Epithelial cell of prostate (primary cell): ENCODE data around the gene TPPP2.
"Not testable (repeated sequence)": the region's sequence is repeated elsewhere in the genome, so short reads cannot be mapped to it uniquely, and the experiment has no call there.

ENCODE experiments used
- DNase-seq: peaks from one replicate; pipeline ENCODE4 v3.0.0-alpha.2; 2011; ENCODE audit warnings: low read depth, low spot score
- H3K27ac ChIP-seq: fragments of 450-650 bp; 2 replicates; pipeline ENCODE4 v1.5.1; 2017; ENCODE audit warnings: mild to moderate bottlenecking

Gene TPPP2

DNA sequence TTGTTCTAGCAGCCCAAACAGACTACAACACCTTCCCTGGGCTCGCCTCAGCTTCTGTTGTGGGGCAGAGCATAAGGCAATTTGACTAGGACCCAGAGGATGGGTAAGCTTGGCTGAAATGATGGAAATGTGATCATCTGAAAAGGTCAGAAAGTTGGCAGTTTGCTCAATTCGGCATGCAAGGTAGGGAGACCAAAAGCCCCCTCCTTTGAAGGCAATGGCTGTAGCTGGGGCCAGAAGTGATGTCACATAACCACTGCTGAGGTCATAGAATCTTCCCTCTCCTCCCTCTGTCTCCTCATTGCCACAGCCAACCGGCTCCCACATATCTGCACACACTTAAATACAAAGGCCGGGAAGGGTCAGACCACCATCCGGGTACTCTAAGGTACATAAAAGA, at the start of gene TPPP2:
TPPP2 (plus strand) TSS at position 301 of the 400 bp plus-strand sequence. CDS start 365 bp downstream, outside the sequence.
- DNase-seq = no peak
- H3K27ac ChIP-seq = no peak within 1 kb of the TSS

DNA sequence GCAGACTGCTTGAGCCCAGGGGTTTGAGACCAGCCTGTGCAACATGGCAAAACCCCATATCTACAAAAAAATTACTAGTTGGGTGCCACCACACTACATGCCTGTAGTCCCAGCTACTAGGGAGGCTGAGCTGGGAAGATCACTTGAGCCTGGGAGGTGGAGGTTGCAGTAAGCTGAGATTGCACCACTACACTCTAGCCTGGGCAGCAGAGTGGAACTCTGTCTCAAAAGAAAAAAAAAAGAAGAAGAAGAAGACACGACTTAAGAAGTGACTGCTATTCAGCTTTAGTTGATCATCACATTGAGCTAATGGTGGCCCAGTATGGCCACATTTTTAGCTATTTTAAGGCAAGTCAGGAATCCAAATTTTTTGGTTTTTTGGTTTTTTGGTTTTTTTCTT, 49.1 kb upstream of the TPPP2 start:
- no peak for DNase-seq
- H3K27ac ChIP-seq = no peak overlapping the region

DNA sequence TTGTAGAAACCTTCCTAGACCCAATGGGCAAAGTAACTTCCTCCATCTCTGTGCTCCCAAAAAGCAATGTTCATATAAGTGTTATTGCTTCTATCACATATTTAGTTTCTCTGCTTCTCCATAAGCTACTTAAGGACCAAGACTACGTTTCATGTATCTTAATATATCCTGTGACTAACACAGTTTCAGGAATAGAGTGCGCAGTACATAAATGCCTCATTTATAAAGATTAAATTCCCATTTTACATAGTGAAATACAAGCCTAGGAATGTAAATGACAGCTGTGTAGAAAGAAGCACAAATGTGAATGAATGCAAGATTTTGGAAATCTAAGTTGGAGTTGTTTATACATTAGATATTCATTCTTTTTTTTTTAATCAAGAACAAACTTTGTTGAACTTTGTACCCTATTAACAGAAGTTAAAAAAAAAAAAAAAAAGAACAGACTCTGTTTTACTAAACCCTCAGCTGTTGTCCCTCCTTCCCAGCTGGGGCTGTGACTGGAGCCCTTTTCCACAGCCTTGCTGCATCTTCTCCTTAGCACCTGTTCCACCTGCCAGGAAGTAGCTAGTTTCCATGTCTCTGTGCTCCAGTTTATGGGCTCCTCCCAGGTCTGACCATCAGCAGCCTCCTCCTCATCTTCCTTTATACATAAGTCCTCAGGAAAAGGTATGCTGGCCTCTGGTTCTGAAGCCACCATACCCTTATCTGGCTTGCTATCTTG, 47.2 kb upstream of the TPPP2 start:
- H3K27ac ChIP-seq = no peak overlapping the region
- DNase-seq = no peak

DNA sequence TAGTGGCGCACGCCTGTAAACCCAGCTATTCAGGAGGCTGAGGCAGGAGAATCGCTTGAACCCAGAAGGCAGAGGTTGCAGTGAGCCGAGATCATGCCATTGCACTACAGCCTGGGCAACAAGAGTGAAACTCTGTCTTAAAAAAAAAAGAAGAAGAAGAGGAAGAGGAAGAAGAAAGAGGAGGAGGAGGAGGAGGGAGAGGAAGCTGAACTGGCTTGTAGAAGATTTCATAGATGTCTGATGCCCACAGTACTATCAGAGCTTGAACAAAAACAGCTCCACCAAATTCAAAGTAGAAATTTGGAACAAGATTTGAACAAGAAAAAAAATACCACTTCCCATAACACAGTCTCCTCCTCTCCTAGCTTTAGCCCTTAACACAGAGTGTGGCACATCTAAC, 44.4 kb upstream of the TPPP2 start:
- DNase-seq, H3K27ac ChIP-seq: not testable (repeated sequence)

DNA sequence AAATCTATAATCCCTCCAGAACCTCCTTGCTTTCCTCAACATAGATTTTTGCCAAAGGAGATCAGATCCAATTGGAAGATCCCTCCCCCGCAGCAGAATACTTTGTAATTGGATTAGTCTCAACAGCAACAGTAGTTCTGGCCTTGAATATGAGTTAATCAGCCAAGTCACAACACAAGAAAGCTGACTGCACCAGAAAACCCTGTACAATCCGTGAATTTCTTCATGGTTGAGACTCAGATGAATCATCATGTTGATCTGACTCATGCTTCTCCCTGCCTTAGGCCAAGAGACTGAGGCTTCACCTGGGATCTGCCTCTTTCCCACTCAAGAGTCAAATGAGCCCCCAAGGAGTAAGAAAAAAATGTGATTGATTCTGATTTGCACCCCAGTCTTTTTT, 43.2 kb upstream of the TPPP2 start:
- peak; percentile 96 for DNase-seq
- peak overlapping the region; percentile 71 for H3K27ac ChIP-seq

DNA sequence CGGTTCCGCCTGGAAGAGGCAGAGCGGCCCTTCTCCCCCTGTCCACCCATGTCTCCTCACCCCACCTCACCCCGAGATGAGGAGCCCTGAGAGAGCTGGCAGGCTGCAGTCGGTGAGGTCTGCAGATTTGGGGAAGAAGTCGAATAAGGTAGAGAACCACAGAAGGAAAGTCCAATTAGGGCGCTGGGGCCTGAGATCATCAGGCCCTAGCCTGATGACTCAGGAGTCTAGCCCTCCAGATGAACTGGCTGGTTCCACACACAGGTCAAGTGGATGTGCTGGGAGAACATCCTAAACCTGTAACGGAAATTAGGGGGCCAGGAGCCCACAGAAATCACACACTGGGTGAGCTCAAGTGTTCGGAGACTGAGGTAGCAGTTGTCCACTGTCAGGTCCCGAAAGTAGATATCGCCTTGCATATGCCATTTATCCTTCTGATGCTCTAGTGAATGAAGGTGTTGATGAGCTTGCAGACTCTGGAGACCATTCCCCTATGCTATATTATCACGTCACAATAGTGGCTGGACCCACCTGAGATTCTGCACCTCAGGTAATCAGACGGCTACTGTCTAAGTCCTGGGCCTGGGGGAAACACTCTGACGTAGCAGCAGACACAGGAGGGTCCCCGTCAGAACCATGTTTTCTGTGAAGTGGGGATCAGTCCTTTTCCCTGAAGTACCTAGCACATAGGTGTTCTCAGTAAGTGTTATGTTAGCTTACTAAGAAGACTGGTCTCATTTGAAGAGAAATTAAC, 41.1 kb upstream of the TPPP2 start:
- H3K27ac ChIP-seq = peak overlapping the region; percentile 83
- no peak for DNase-seq

DNA sequence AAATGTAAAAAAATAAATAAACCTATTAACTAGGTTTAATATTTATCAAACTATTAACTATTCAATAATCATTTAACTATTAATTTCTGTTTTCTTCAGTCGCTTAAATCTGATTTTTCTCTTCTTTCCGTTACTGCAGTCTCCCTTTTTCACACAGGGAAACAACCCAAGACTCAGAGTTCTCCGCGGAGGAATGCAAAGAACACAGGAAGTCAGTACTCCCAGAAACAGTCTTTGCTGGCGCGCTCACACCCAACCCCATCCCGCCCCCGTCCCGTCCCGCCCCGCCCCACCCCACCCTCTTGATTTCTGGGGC, 40.6 kb upstream of the TPPP2 start:
- peak overlapping the region; percentile 83 for H3K27ac ChIP-seq
- no peak for DNase-seq

DNA sequence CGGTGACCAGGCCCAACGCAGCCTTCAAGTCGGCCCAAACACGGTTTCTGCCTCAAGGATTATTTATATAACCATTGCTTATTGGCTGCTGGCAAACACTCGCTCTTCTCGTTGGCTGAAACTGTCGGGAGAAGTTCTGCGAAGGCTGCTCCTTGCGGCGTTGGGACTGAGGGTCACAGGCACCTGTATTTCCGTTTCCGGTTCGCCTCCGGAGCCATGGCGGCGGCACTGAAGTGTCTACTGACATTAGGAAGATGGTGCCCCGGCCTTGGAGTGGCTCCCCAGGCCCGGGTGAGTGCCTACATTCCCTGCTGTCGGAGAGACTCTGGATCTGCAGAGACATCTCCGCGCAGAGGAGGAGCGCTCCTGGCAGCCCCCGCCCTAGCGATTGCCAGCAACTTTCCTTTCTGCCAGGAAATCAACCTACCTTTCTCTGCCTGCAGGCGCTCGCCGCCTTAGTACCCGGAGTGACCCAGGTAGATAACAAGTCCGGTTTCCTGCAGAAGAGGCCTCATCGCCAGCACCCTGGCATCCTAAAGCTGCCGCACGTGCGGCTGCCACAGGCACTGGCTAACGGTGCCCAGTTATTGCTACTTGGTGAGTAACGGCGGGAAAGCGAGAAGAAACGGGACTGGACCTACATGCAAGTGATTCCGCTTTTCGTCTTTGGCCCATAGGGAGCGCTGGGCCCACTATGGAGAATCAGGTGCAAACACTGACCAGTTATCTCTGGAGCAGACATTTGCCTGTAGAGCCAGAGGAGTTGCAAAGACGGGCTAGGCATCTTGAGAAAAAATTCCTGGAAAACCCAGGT, 40.0 kb upstream of the TPPP2 start, which contains the start of gene METTL17:
METTL17 (plus strand) TSS at position 194 of the 814 bp plus-strand sequence; CDS start at position 217, 23 bp downstream.
- peak within 1 kb of the TSS; percentile 83 for H3K27ac ChIP-seq
- DNase-seq = peak; percentile 91

DNA sequence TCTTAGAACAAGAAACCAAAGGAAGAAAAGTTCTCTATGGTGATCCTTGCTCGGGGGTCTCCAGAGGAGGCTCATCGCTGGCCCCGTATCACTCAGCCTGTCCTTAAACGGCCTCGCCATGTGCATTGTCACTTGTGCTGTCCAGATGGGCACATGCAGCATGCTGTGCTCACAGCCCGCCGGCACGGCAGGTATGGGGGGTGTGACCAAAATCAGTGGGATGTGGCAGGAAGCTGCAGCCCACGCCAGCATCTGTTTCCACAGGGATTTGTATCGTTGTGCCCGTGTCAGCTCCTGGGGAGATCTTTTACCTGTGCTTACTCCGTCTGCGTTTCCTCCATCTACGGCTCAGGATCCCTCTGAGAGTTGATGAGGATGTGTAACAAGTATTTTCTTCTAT, 33.5 kb upstream of the TPPP2 start:
- no peak for DNase-seq
- no peak overlapping the region for H3K27ac ChIP-seq

DNA sequence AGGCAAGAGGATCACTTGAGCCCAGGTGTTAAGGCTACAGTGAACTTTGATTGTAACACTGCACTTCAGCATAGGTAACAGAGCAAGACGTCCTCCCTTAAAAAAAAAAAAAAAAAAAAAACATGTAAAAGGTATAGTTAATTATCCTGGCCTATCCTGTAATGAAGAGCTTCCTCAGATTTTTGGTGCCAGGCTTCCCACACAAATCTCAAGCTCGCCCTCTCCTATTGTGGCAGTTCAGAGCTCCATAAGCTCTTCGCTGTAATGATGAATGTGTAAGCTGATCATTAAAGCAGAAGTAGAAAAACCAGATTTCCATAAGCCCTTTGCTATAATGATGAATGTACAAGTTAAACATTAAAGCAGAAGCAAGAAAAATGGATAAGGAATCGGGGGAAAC, 32.9 kb upstream of the TPPP2 start:
- no peak for DNase-seq
- H3K27ac ChIP-seq = no peak overlapping the region

DNA sequence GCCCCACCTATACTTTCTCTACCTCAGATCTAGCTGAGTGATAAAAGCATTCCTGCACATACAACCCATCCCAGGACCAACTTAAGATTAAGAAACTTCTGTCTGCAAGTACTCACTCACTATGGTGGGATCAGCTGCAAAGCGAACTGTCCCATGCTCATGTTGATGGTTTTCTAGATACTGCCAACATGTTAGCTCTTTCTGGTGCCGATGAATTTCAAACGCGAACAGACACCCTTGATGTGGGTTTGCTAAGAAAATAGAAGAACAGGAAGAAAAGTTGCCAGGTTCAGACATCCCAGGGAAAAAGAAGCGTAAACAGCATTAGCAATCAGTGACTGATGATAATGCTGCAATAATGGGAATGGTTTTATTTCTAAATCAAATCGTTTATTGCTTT, 32.5 kb upstream of the TPPP2 start:
- no peak overlapping the region for H3K27ac ChIP-seq
- no peak for DNase-seq

DNA sequence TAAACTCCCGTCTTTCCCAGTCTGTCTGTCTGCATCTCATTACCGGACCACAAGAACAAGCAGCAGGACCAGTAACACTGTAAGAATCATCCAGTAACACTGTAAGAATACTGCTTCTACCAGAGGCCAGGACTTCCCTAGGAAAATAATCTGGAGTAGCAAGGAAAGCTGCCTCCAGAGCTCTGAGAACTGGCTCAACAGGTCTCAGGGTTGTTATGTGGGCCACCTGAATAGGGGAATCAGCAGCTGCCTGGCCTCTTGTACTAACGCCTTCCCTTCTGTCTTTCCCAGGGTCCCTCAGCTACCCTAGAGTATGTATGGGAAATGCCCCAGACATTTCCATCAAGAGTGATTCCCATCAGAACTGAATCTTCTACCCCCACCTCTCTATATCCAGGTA, 31.9 kb upstream of the TPPP2 start:
- peak overlapping the region; percentile 42 for H3K27ac ChIP-seq
- DNase-seq = no peak

DNA sequence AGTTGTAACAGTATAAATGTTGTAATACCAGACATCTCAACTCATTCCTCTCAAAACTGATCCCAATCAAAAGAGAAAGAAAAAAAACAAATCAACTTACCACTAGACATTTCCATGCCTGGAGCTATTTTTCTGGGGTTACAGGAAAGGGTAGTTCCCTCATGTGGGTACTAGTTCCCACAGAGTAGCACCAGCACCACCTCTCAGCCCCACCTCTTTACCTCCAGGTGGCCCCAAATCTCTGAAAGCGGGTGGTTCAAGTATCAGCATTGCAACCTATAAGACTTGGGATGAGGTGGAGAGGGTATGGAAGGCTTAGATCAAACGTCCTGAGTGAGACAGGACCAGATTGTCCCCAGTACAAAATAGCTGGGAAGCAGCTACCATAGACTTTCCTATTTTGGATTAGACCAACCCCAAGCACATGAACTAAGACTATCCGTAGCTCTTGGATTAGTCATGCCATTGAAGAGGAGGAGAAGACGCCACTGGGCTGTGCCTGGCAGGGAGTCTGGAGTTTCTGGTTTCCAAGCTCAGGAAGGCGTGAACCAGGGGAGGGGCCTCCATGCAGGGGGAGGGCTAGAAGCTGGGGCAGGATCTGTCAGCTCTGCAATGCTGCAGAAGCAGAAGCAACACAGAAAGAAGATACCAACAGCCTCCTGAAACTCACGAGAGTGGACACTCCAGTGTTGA, 31.2 kb upstream of the TPPP2 start, which contains the start of gene SLC39A2:
SLC39A2 (plus strand) TSS at position 620 of the 693 bp plus-strand sequence. CDS start 154 bp downstream, outside the sequence.
- DNase-seq = peak; percentile 78
- peak within 1 kb of the TSS; percentile 42 for H3K27ac ChIP-seq

DNA sequence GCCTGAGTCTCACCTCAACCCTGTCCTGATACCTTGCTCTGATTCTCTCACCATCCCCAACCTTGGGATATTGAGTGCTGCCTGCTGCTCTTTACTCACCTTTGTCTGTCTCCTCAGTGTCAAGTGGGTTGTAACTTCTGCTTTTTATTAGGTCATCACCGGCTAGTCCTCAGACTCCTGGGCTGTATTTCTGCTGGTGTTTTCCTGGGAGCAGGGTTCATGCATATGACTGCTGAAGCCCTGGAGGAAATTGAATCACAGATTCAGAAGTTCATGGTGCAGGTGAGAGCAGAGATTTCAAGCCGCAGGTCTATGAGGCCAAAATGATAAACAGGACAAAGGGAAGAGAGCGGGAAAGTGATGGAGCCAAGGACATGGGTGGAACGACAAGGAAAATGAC, 30.4 kb upstream of the TPPP2 start:
- H3K27ac ChIP-seq = no peak overlapping the region
- DNase-seq = no peak

DNA sequence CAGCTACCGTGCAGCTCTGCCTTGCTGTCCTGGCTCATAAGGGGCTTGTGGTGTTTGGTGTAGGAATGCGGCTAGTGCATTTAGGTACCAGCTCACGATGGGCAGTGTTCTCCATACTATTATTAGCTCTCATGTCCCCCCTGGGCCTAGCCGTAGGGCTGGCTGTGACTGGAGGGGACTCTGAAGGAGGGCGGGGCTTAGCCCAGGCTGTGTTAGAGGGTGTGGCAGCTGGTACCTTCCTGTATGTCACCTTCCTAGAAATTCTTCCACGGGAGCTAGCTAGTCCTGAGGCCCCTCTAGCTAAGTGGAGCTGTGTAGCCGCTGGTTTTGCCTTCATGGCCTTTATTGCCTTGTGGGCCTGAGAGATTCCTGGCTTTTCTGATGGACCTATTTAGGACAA, 28.8 kb upstream of the TPPP2 start:
- no peak for DNase-seq

DNA sequence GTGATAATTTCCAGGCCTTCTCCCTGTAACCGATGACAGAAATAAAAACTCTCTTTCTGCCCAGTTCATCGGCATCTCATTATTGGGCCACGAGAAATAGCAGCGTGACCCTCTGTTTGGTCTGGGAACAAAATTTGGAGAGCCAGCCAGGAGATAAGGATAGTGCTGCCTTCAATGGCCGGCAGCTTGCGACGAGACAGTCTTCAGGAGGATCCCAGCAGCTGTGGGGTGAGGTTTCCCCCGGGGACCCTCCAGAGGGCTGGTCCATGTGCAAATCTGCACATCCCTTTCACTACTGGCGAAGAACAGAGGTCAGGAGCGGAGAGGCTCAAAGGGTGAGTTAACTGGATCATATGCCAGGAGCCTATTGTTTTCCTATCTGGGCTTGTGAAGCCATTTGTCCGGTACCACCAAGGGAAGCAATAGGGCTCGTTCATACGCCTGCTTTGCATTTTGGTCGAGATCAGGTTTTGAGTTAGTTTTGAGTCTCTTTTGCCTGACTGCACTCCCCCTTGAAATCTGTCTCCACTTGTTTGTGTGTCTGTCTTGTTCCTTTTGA, 26.1 kb upstream of the TPPP2 start:
- no peak for DNase-seq
- H3K27ac ChIP-seq = no peak overlapping the region

More for the DNA sequence above, 28.8 kb upstream of the TPPP2 start:
- H3K27ac ChIP-seq = no peak overlapping the region

DNA sequence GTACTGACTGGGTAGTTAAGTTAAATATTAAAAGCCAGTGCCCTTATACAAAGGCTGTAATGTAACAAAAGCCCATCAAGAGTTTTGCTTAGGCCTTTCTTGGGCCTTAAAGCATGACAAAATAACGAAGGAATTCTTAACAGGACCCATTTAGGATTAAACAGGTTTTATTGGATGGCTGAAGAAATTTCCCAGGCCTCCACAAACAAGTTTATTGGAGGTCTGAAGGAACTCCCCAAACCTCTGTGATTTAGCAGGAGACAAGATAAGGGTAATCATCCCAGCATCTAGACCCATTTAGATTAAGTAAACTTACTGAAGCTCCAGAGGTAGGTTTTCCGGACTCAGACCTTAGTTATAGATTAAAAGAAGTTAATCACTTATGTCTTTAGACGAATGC, 20.3 kb upstream of the TPPP2 start:
- not testable (repeated sequence) for H3K27ac ChIP-seq, DNase-seq

DNA sequence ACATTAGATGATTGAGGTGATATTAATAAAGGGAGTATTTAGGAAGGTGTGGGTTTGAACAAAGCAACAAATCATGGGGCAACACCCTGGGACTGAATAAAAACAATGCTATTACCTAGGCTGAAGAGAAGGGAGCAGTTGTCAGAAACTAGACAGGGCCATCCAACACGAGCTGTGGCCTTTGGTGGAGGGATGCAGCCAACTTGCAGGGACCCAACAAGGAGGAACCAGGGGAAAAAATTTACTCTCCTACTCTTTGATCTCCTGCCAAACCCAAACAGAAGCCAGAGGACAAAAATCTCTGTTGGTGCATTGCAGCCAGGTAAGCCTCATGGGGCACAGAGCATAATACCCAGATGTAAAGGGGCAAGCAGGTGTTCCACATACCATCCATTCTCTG, 18.9 kb upstream of the TPPP2 start:
- DNase-seq = no peak
- H3K27ac ChIP-seq = no peak overlapping the region

DNA sequence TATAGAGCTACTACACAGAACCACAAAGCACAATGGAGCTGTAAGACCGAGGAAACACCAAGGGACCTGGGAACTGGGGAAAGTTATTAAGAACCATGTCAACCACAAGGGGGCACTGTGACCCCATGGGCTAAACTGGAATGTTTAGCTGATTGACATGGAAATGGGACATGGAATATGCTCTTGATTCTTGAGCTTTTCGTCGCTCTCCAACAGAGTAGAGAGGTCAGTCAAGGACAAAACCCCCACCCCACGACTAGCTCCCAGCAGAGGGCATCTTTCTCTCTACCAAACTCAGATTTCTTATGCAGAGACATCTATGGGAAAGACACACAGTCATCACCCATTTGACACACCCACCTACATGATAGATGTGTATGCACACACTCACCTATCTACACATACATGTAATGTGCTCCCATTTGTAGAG, 15.2 kb upstream of the TPPP2 start:
- H3K27ac ChIP-seq = no peak overlapping the region
- peak; percentile 39 for DNase-seq

DNA sequence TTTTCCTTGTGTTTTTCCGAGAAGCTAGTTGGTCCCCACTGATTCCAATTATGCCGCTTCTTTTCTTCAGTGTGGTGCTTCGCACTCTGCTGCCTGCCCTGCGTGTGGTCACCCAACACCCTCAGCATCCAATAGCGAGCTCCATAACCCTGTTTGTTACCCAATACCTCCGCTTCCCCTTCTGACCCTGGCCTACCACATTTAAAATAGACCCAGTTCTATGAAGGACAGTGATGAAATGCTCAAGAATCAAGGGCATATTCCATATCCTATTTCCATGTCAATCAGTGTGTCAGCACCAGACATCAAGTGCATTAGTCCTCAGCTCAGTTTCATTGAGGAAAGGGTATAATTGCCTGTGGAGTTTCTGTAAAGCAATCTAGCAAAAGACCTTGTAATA, 14.7 kb upstream of the TPPP2 start:
- DNase-seq = no peak
- no peak overlapping the region for H3K27ac ChIP-seq
